PC-9 (cell line): ENCODE results near the gene OCA2.

Source experiments
- EZH2 ChIP-seq: fragments of 200-600 bp; sonication (generic); IDR thresholded peaks from 2 replicates; pipeline ENCODE4 v1.8.0; 2017; ENCODE audit warnings: antibody characterized with exemption, low read depth
- TF ChIP-seq, protein P1 (sequence below): fragments of 200-600 bp; sonication (generic); conservative IDR thresholded peaks from 2 replicates; pipeline ENCODE4 v1.6.1; 2017; ENCODE audit warnings: mixed run types, antibody characterized with exemption, mild to moderate bottlenecking, moderate library complexity

GRCh38 chr15:27706300-27706699 lies 392.8 kb downstream of the OCA2 start:
- TF ChIP-seq, protein P1, sequence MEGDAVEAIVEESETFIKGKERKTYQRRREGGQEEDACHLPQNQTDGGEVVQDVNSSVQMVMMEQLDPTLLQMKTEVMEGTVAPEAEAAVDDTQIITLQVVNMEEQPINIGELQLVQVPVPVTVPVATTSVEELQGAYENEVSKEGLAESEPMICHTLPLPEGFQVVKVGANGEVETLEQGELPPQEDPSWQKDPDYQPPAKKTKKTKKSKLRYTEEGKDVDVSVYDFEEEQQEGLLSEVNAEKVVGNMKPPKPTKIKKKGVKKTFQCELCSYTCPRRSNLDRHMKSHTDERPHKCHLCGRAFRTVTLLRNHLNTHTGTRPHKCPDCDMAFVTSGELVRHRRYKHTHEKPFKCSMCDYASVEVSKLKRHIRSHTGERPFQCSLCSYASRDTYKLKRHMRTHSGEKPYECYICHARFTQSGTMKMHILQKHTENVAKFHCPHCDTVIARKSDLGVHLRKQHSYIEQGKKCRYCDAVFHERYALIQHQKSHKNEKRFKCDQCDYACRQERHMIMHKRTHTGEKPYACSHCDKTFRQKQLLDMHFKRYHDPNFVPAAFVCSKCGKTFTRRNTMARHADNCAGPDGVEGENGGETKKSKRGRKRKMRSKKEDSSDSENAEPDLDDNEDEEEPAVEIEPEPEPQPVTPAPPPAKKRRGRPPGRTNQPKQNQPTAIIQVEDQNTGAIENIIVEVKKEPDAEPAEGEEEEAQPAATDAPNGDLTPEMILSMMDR, result no peak
- TF ChIP-seq EZH2, result no peak
